AG04449 (cell line): ENCODE results near the gene ATXN1.

Source experiments
- CTCF ChIA-PET: fragments of 350-600 bp; formaldehyde crosslinking; extraction: SDS; loops from one replicate; lab custom pipeline; 2021; ENCODE audit warnings: antibody characterized with exemption; lab: Yijun Ruan, JAX
- POLR2A ChIA-PET: fragments of 400-600, 350-600 bp; formaldehyde crosslinking; extraction: SDS; loops from one replicate; lab custom pipeline; 2020; ENCODE audit warnings: antibody characterized with exemption, inconsistent platforms; lab: Yijun Ruan, JAX
- DNase-seq: peaks from one replicate; pipeline ENCODE4 v3.0.0-alpha.2; 2010; ENCODE audit warnings: low read depth, low spot score
- H3K4me3 ChIP-seq: 2 replicates; pipeline ENCODE4 v1.5.1; 2011; ENCODE audit warnings: low read depth, mild to moderate bottlenecking, control low read depth, low read length
- TF ChIP-seq, protein P1 (sequence below): IDR thresholded peaks from one replicate; pipeline ENCODE4 v1.5.1; 2011; ENCODE audit warnings: mild to moderate bottlenecking, moderate library complexity, low read length, control low read depth, inconsistent platforms; ENCODE audit not compliant: insufficient read depth; ENCODE audit errors: missing control alignments

ATXN1 gene

DNA sequence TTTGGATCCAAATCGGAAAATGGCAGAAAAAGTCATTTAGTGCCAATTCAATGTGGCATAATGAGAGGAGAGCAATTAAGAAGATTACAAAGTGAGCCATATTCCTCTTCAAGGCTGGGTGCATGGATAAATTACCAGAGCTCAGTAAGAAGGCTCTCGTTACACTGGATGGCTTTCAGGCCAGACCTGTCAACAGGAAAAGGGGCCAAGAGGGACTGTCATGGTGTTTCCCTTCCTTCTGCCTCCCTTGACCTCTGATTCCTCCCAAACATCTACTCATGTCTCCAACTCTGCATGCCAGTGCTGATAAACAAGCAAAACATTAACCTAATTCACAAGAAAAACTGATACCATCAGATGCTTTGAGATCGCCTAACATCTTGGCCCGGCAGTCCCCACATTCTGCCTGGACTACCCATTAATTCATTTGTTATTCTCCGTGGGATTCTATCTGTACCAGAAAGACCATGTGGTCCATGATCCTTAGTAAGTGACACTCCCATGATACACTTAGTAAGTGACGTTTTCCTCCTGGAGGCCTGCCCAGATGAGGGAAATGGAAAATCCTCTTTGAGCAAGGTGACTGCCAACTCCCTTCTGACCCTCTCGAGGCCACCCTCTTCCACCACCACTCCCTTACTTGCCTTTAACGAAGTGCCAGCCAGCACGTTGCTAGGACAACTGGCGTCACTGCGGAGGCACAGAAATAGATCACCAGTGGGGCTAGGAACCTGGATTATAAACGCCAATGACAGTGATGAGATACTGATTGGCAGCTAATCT is 283.7 kb downstream of the ATXN1 start:
- TF ChIP-seq, protein P1, sequence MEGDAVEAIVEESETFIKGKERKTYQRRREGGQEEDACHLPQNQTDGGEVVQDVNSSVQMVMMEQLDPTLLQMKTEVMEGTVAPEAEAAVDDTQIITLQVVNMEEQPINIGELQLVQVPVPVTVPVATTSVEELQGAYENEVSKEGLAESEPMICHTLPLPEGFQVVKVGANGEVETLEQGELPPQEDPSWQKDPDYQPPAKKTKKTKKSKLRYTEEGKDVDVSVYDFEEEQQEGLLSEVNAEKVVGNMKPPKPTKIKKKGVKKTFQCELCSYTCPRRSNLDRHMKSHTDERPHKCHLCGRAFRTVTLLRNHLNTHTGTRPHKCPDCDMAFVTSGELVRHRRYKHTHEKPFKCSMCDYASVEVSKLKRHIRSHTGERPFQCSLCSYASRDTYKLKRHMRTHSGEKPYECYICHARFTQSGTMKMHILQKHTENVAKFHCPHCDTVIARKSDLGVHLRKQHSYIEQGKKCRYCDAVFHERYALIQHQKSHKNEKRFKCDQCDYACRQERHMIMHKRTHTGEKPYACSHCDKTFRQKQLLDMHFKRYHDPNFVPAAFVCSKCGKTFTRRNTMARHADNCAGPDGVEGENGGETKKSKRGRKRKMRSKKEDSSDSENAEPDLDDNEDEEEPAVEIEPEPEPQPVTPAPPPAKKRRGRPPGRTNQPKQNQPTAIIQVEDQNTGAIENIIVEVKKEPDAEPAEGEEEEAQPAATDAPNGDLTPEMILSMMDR, result no peak
- H3K4me3 ChIP-seq, result no peak overlapping the region
- CTCF ChIA-PET, result interaction anchor here (0.8 kb wide), 1 partner anchor 34 kb away, joined by 3 read pairs; no protein-coding TSS in a partner anchor
- POLR2A ChIA-PET, result no interaction called here
- no peak for DNase-seq

DNA sequence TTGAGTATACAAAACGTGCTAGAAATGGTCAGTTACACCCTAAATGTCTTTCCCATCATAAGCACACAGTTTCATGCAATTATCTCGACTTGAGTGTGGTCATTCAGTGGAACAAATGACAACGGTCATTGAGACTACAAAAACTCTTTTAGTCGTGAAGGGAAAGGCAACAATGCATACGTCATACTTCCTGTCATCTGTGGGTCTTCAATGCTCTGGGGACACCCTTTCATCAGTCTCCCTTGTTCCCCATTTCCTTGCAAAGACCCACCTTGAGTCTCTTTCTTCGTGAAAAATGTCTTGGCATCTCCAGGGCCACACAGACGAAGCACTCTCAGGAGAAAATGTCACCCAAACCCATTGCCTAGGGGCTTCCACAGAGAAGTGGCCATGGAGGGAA is 284.4 kb downstream of the ATXN1 start:
- DNase-seq, result no peak
- ChIA-PET POLR2A (no interaction called here), CTCF (no interaction called here)
- TF ChIP-seq, protein P1, result no peak
- H3K4me3 ChIP-seq, result no peak overlapping the region

DNA sequence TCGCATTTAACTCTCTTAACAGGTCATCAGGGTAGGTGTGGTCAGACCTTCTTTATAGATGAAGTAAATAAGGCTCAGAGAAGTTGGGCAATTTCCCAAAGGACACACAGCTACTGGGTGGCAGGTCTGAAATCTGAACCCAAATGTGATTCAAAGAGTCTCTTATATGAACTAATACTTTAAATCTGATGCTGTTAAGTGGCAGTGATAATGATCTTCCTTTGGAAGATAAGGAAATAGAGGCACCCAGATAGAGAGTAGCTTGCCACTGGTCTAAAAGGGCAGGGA is 285.8 kb downstream of the ATXN1 start:
- CTCF ChIA-PET, result no interaction called here
- POLR2A ChIA-PET, result no interaction called here
- no peak for DNase-seq

DNA sequence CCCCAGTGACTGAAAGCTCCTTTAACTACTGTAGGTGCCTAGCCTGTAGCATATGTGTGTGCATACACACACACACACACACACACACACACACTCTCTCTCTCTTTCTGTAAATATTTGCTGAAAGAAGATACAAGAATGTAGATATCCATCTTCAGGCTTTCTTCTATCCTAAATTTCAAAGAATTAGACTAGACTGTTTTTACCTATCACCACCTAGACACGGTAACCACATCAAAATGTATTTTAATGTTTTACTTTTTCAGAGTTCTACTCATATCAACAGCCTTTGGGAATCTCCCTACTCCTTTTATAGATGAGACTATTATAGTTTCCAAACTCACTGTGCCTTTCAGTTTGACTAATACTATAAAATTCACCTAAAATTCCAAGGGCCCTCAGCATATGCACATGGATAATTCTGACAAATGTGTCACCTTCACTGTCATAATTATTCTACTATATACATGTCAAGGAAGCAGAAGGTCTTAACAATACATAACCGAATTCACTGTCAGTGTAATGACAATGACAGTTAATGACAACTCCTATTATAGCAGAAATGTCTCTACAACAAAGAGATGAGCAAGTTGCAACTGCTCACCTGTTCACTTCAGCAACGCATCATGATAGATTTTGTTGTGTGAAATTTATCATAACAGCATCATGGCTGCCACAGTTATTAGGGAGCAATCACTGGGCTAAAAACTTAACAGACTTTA is 286.3 kb downstream of the ATXN1 start:
- POLR2A ChIA-PET, result no interaction called here
- TF ChIP-seq, protein P1, result no peak
- no peak overlapping the region for H3K4me3 ChIP-seq
- CTCF ChIA-PET, result interaction anchor here (1.1 kb wide), 1 partner anchor 71 kb away, joined by 4 read pairs; no protein-coding TSS in a partner anchor
- DNase-seq, result no peak

More for the DNA sequence above, 285.8 kb downstream of the ATXN1 start:
- TF ChIP-seq, protein P1, result no peak
- no peak overlapping the region for H3K4me3 ChIP-seq

DNA sequence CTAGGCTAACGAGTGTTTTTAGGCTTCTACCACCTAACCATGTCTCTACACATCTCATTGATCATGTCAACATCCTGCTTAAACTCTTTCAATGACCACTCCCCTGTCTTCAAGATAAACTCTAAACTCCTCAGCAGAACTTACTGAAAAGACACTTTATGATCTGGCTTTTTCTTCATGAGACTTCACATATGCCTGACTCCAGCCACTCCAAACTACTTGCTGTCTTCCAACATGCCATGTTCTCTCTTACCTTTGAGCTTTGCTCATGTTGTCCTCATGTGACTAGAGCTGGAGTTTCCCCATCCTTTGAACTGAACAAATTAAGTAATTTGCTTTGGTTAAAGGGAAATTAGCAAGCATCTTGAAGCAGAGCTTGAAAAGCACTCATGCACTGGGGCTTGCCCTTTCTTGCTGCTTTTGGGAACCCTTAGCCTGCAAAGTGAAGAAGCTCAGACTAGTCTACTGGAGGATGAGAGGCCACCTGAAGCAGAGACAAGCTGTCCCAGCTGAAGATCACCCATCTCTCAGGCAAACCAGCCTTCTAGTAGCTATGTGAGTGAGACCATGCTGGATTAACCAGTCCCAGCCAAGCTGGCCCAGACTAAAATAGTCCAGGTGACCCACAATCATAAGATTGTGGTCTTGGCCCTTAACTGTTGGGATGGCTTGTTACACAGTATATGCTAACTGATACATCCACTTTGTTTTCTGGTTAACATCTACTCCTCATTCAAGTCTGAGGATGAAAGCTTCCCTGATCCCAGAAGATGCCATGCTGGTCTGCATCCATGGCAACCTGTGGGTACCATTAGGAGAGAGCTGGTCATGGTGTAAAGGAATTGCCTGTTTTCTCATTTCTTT is 287.1 kb downstream of the ATXN1 start:
- ChIA-PET POLR2A (no interaction called here), CTCF (interaction anchor here (1.1 kb wide), 1 partner anchor 70 kb away, joined by 4 read pairs; no protein-coding TSS in a partner anchor)
- DNase-seq, result no peak
- no peak overlapping the region for H3K4me3 ChIP-seq
- TF ChIP-seq, protein P1, result no peak
